C4-2B (cell line): Measurements from ENCODE around the gene ARSK.

Experiments
- ZFX ChIP-seq: fragments of 450-650 bp; IDR thresholded peaks from 2 replicates; pipeline ENCODE4 v1.6.1; 2017
- TF ChIP-seq, protein P1 (sequence below): fragments of 450-650 bp; conservative IDR thresholded peaks from 2 replicates; pipeline ENCODE4 v1.5.1; 2017; ENCODE audit warnings: mild to moderate bottlenecking

DNA sequence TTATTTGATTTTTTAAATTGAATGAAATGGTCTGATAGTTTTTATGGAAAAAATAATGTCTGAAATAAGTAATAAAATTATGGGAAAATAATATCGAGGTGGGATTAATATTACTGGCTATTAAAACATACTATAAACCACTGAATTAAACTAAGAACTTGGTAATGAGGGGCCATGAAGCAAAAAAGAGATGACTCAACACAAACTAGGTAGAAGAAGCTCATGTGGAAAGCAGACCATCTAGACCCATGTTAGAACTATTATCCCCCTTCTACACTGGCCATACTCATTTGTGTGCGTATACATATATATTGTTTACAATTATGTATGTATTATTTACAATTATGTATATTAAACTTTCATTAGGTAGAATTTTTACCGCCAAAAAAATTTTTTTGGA is 56.5 kb downstream of the ARSK start:
- TF ChIP-seq, protein P1, sequence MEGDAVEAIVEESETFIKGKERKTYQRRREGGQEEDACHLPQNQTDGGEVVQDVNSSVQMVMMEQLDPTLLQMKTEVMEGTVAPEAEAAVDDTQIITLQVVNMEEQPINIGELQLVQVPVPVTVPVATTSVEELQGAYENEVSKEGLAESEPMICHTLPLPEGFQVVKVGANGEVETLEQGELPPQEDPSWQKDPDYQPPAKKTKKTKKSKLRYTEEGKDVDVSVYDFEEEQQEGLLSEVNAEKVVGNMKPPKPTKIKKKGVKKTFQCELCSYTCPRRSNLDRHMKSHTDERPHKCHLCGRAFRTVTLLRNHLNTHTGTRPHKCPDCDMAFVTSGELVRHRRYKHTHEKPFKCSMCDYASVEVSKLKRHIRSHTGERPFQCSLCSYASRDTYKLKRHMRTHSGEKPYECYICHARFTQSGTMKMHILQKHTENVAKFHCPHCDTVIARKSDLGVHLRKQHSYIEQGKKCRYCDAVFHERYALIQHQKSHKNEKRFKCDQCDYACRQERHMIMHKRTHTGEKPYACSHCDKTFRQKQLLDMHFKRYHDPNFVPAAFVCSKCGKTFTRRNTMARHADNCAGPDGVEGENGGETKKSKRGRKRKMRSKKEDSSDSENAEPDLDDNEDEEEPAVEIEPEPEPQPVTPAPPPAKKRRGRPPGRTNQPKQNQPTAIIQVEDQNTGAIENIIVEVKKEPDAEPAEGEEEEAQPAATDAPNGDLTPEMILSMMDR: no peak
- TF ChIP-seq ZFX: no peak
